SU-DHL-6 (cell line): ENCODE data around the gene MICAL2.

Experiments used
- EZH2phosphoT487 ChIP-seq: fragments of 200-600 bp; sonication (generic), shearing (Covaris generic); conservative IDR thresholded peaks from 2 replicates; pipeline ENCODE4 v1.6.1; 2018; ENCODE audit warnings: mild to moderate bottlenecking, antibody characterized with exemption, low read length, moderate library complexity, mixed read lengths
- TF ChIP-seq, protein P1 (sequence below): fragments of 200-600 bp; sonication (generic); IDR thresholded peaks from one replicate; pipeline ENCODE4 v1.5.1; 2017; ENCODE audit warnings: antibody characterized with exemption, mild to moderate bottlenecking, low read length, moderate library complexity; ENCODE audit not compliant: insufficient read depth, poor library complexity, severe bottlenecking

DNA sequence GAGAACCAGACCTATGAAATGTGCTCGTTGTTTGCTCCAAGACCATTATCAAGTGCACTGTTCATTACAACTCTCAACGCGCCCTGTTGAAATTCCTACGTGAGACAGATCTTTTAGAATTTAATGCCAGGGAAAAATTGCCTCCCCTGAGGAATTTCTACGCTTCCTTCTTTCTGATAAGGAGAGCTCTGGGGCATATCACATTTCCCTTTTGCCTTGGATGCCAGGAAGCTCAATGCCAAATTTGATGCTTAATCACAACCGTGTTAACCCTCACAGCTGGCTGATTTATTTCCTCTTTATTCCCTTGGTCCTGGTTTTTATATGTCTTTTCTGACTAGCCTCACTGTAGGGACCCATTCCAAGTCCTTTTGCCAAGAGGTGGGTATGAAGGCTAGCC is 109.4 kb downstream of the MICAL2 start:
- TF ChIP-seq, protein P1, sequence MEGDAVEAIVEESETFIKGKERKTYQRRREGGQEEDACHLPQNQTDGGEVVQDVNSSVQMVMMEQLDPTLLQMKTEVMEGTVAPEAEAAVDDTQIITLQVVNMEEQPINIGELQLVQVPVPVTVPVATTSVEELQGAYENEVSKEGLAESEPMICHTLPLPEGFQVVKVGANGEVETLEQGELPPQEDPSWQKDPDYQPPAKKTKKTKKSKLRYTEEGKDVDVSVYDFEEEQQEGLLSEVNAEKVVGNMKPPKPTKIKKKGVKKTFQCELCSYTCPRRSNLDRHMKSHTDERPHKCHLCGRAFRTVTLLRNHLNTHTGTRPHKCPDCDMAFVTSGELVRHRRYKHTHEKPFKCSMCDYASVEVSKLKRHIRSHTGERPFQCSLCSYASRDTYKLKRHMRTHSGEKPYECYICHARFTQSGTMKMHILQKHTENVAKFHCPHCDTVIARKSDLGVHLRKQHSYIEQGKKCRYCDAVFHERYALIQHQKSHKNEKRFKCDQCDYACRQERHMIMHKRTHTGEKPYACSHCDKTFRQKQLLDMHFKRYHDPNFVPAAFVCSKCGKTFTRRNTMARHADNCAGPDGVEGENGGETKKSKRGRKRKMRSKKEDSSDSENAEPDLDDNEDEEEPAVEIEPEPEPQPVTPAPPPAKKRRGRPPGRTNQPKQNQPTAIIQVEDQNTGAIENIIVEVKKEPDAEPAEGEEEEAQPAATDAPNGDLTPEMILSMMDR = no peak
- no peak for TF ChIP-seq EZH2phosphoT487
